ENCODE data around the gene CSNK1D.
"Not testable (repeated sequence)": the region's sequence is repeated elsewhere in the genome, so short reads cannot be mapped to it uniquely, and the experiment has no call there.

Gene CSNK1D

DNA sequence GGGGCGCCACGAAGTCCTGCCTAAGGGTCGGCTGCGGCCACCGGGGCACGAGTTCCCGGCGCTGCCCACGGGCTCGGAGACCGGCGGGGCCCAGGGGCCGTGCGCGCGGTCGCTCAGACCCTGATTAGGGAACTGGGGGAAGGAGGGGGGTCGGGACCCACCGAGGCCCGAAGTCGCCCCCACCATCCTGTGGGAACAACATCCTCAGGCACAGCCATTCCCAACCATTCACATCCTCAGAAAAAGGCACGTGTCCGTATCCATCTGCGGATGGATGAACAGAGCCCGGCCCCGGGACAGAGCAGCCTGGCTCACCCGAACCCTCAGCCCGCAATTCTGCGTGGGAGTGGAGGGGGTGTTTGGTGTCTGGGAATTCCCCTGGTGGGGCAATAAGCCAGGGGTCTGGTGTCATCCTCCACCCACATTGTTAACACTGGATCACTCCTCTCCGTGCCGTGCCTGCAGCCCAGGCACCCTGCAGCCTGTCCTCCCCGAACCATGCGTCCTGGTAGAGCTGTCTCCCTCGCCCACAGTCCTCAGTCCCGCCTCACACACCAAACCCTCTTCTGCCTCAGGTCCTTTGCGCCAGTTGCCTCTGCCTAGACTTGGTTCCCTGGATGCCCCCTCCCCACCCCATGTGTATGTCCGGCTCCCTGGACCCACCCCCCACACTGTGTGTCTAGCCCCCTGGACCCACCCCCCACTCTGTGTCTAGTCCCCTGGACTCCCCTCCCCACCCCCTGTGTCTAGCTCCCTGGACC lies 60.1 kb downstream of the CSNK1D start:
- DNase-seq: peak in 1 of 2 donors; percentile 35

- peak; percentile 14 to 65 for DNase-seq
Observed at GRCh38 chr17:82212331-82213250, 60.9 kb downstream of the CSNK1D start, which contains the start of gene CCDC57. TSS of gene CCDC57 (minus strand) at chr17:82212842. CDS start at chr17:82201944, 10,898 bp downstream.

DNA sequence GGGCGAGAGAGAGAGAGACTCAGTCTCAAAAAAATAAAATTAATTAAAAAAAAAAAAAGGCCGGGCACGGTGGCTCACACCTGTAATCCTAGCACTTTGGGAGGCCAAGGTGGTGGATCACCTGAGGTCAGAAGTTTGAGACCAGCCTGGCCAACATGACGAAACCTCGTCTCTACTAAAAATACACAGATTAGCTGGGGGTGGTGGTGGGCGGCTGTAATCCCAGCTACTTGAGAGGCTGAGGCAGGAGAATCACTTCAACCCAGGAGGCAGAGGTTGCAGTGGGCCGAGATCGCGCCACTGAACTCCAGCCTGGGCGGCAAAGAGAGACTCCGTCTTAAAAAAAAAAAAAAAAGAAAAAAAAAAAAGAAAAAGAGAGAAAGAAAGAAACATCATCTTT lies 62.8 kb downstream of the CSNK1D start:
- not testable (repeated sequence) for DNase-seq

DNA sequence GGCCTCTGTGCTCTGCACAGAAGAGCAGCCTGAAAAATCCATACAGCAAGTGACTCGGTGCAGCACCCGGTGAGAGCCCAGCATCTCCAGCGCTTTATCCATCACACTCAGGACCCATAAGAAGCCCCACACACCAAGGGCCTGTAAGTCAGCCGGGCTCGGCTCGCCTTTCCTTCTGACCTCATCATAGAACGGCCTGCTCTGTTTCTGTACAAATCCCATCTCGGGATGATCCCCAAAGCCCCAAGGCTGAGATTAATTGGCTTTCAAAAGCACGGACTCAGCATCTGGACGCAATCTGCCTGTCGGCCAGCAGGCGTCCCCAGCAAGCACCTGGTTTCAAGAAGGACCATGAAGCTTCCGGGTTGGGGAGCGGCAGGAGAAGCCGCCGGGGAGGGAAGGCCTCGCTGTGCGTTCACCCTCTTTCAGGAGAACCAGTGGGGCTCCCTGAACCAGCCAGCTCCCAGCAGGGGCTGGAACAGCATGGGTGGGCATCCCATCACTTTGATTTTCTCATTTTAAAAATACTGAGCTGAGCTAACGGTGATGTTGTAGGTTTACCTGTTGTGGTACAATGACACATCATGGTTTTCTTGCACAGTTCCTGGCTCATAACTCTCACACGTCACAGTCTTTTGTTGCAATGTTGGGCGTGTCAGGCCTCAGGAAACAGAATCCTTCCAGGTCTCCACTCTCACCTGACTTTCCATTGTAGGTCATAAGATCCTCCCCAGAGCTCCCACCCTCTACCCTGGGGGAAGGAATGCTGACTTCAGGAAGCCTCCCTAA lies 67.6 kb downstream of the CSNK1D start:
- peak; percentile 39 to 42 for DNase-seq

DNA sequence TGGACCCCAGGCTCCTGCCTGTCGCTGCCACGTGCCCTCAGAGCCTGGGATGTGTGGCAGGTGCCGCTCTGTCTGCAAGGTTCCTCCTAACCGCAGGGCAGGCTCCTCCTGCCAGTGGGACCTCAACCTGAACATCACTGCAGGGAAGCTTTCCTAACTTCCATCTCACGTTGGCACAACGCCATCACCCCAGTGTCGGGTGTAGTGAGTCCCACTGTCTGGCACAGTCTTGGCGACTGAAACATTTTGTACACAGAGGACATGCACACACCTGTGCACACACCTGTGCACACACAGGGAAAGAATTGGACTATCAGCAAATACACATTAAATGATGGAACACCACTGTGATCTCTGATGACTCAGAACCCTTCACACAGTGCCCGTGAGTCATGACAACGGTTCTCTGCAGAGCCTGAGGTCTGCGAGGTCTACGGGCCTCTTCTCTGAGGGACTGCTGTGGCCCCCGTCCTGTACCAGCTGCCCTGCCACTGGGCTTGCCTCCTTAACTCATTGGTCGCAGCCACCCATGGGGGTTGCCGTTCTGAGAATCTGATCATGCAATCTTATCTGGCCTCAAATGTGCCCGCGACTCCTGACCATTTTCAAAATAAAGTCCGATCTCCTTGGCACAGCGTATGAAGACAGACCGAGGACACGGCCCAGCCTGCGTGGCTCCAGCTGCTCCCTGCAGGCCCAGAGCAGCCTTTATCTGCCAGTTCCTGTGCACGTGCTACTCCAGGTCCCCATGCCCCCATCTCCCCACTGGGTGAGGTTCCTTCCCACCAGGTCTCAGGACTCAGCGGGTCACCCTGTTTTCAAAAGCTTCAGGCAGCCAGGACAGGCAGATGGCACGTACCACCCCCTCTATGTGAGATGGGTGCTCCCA lies 68.4 kb downstream of the CSNK1D start:
- DNase-seq: no peak

GRCh38 chr17:82203920-82204319 lies 69.6 kb downstream of the CSNK1D start:
- DNase-seq: no peak

DNA sequence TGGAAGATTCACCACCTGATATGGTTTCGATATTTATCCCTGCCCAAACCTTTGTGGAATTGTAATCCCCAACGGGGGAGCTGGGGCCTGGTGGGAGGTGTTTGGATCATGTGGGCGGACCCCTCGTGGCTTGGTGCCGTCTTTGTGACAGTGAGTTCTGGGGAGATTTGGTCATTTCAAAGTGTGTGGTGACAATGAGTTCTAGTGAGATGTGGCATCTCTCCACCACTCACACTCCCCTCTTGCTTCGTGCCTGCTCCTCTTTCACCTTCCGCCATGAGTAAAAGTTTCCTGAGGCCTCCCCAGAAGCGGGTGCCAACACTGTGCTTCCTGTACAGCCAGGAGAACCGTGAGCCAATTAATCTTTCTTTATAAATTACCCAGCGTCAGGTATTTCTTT lies 70.5 kb downstream of the CSNK1D start:
- DNase-seq: no peak

GRCh38 chr17:82201498-82201910 lies 72.0 kb downstream of the CSNK1D start:
- no peak for DNase-seq

- DNase-seq: no peak
Observed at GRCh38 chr17:82200743-82201497, 72.6 kb downstream of the CSNK1D start.

GRCh38 chr17:82200135-82200534 lies 73.4 kb downstream of the CSNK1D start:
- DNase-seq: no peak

- DNase-seq: no peak
Observed at GRCh38 chr17:82199496-82199895, 74.0 kb downstream of the CSNK1D start.

- DNase-seq: no peak
Observed at GRCh38 chr17:82198092-82198491, 75.4 kb downstream of the CSNK1D start.

DNA sequence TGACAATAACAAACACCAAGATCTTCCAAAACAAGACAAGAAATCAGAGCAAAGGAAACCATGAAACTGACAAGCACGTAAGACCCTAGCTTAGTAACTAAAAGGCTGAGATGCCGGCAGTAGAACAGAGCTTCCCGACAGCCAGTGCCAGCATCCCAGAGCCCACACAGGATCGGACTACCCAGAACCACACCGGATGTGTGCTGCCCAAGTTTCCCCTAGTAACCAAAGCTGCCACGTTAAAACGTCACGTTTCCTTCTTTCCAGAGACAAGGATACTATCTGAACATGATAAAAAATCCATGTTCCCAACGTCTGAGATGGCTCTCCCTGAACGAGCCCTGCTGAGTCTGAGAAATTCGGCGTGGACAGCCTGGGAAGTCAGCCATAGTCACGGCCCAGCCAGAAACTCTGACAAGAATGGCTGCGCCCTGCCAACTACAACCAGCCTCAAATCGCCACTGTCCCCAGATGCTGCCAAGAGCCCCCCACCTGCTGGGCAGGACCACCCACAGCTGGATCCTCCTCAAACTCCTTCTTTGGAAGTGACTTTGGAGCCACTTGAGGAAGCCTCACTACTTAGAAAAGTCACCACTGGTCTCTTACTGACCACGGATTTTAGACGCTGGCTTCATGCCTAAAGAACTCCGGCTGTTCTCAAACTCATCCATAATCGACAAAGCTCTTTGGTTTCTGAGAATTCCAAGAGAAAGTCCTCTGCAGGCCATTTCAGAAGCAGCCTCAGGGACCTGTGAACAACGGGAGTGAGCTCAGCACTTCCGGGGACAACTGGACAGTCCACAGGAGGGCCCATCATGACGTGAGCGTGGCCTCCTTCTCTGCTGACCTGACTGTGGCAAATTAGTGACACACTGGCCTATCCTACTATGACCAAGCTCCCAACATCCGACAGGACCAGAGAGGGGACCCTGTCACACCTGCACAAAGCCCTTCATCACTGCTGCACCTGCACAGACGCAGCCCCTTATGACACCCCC lies 77.5 kb downstream of the CSNK1D start:
- no peak for DNase-seq

DNA sequence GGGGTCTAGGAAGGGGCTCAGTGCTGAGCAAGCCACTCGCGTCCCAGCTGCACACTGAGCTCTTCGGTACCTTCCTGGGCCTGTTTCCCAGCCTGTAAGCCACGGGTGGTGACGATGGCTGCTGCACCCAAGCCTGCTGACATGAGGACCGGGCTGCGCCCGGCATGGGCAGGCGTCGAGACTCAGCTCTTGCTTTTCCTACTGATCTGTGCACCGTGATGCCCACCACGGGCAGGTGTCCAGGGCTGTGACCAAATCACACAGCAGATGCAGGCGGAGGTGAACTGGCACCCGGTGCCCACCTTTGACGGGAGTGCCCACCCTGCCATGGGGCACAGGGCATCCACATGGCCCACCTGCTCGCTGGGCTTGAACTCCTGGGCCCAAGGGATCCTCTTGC lies 78.7 kb downstream of the CSNK1D start:
- DNase-seq: no peak

GRCh38 chr17:82193520-82194220 lies 79.8 kb downstream of the CSNK1D start:
- peak in 1 of 2 donors; percentile 14 for DNase-seq

- not testable (repeated sequence) for DNase-seq
Observed at GRCh38 chr17:82193050-82193449, 80.5 kb downstream of the CSNK1D start.

Measured in hippocampal formation (tissue), 2 donors.